Liver (tissue), 9 donors: ENCODE measurements around the gene KRT222. TPM values are rescaled to one million over a fixed set of nuclear protein-coding genes. Genes with fewer than 3 reads are reported as not detected.
A peak's percentile ranks its signal among the peaks of the same experiment; 100 is the strongest.

Experiments
- DNase-seq: peaks from one replicate; pipeline ENCODE4 v3.0.0-alpha.2; 2017; ENCODE audit warnings: low spot score
- H3K27ac ChIP-seq, 2 donors: one replicate each; pipeline ENCODE4 v1.7.0; 2013; ENCODE audit warnings: inconsistent platforms in 2 of 2, low read length in 2 of 2, control low read depth in 1 of 2, low read depth in 1 of 2, mild to moderate bottlenecking in 1 of 2
- H3K27me3 ChIP-seq, 4 donors: one replicate each; pipeline versions ENCODE4 v1.6.1 to v1.7.0; 2013; ENCODE audit warnings: low read length in 3 of 4, inconsistent platforms in 1 of 4, mild to moderate bottlenecking in 1 of 4, moderate library complexity in 1 of 4; ENCODE audit not compliant: control insufficient read depth in 4 of 4, insufficient read depth in 4 of 4
- H3K36me3 ChIP-seq, 4 donors: one replicate each; pipeline versions ENCODE4 v1.6.1 to v1.7.0; 2013; ENCODE audit warnings: low read length in 3 of 4, mild to moderate bottlenecking in 3 of 4, low read depth in 1 of 4, moderate library complexity in 1 of 4; ENCODE audit not compliant: control insufficient read depth in 4 of 4, insufficient read depth in 3 of 4
- H3K4me1 ChIP-seq, 4 donors: one replicate each; pipeline versions ENCODE4 v1.6.1 to v1.7.0; 2013; ENCODE audit warnings: low read length in 3 of 4, mild to moderate bottlenecking in 3 of 4, moderate library complexity in 1 of 4; ENCODE audit not compliant: control insufficient read depth in 4 of 4, insufficient read depth in 4 of 4
- H3K4me3 ChIP-seq, 3 donors: one replicate each; pipeline versions ENCODE4 v1.6.1 to v1.7.0; 2013; ENCODE audit warnings: low read length in 3 of 3, control low read depth in 1 of 3, low read depth in 1 of 3, mild to moderate bottlenecking in 1 of 3
- H3K9ac ChIP-seq, 2 donors: one replicate each; pipeline ENCODE4 v1.7.0; 2013; ENCODE audit warnings: low read length in 2 of 2, mild to moderate bottlenecking in 2 of 2, moderate library complexity in 2 of 2, control low read depth in 1 of 2, low read depth in 1 of 2
- H3K9me3 ChIP-seq, 4 donors: one replicate each; pipeline versions ENCODE4 v1.6.1 to v1.7.0; 2013; ENCODE audit warnings: low read length in 3 of 4; ENCODE audit not compliant: control insufficient read depth in 4 of 4
- FOXA2 ChIP-seq: IDR thresholded peaks from 2 replicates; pipeline ENCODE4 v1.6.1; 2016; ENCODE audit warnings: antibody characterized with exemption
- HNF4A ChIP-seq, 2 donors: conservative IDR thresholded peaks; 2 replicates each; pipeline ENCODE4 v1.6.1; 2016; ENCODE audit warnings: antibody characterized with exemption in 2 of 2, mild to moderate bottlenecking in 2 of 2
- HNF4G ChIP-seq: IDR thresholded peaks from 2 replicates; pipeline ENCODE4 v1.6.1; 2016; ENCODE audit warnings: antibody characterized with exemption
- JUND ChIP-seq, 2 donors: IDR thresholded peaks; 2 replicates each; pipeline ENCODE4 v1.6.1; 2016; ENCODE audit warnings: antibody characterized with exemption in 2 of 2
- RAD21 ChIP-seq, 2 donors: IDR thresholded peaks; 2 replicates each; pipeline ENCODE4 v1.6.1; 2016; ENCODE audit warnings: antibody characterized with exemption in 2 of 2, mild to moderate bottlenecking in 2 of 2
- SP1 ChIP-seq: IDR thresholded peaks from 2 replicates; pipeline ENCODE4 v1.6.1; 2018; ENCODE audit warnings: antibody characterized with exemption, mild to moderate bottlenecking
- TAF1 ChIP-seq: conservative IDR thresholded peaks from 2 replicates; pipeline ENCODE4 v1.6.1; 2016; ENCODE audit warnings: antibody characterized with exemption, mild to moderate bottlenecking
- YY1 ChIP-seq: IDR thresholded peaks from 2 replicates; pipeline ENCODE4 v1.6.1; 2016; ENCODE audit warnings: antibody characterized with exemption, mild to moderate bottlenecking
- WGBS: extraction: QIAGEN DNeasy Blood & Tissue Kit; methylation state at CpG from one replicate; pipeline ENCODE4 v1.1.7; 2013; 5-methylcytosine and 5-hydroxymethylcytosine counted together
- polyA plus RNA-seq, 2 donors: library from polyadenylated mRNA; stranded (reverse) in 1 of 2; unstranded in 1 of 2; fragments of 200-250 nt in 1 of 2; fragments of >200 nt in 1 of 2; fragmentation: Nextera tagmentation in 1 of 2; extraction: Ambion mirVana in 1 of 2; gene quantifications; one replicate each; pipeline versions ENCODE4 v1.2.1 to v1.2.3, GENCODE V29; 2013 to 2015
- total RNA-seq, 2 donors: library from RNA; depleted of rRNA; stranded (reverse); fragments of >200 nt; gene quantifications; one replicate each; pipeline ENCODE4 v1.2.3, GENCODE V29; 2014
- TF ChIP-seq, protein P1 (sequence below): IDR thresholded peaks from 2 replicates; pipeline ENCODE4 v1.6.1; 2016; ENCODE audit warnings: antibody characterized with exemption, mild to moderate bottlenecking
- TF ChIP-seq, protein P2 (sequence below): IDR thresholded peaks from 2 replicates; pipeline ENCODE4 v1.6.1; 2016; ENCODE audit warnings: antibody characterized with exemption
- TF ChIP-seq, protein P3 (sequence below): fragments of 150-350 bp; IDR thresholded peaks from 2 replicates; pipeline ENCODE4 v1.5.1; 2017; ENCODE audit warnings: improper control_type of control experiment, low read depth, low read length; ENCODE audit not compliant: missing input control
- TF ChIP-seq, protein P4 (sequence below): IDR thresholded peaks from 2 replicates; pipeline ENCODE4 v1.6.1; 2016; ENCODE audit warnings: antibody characterized with exemption
- donor health status: healthy.
- donor health status: healthy.
- donor health status: healthy.
- donor health status: healthy.
- donor health status: healthy.

KRT222 gene
- total and polyA plus RNA-seq, 4 donors, result 1.9 to 5.6 (median 2.9) TPM

DNA sequence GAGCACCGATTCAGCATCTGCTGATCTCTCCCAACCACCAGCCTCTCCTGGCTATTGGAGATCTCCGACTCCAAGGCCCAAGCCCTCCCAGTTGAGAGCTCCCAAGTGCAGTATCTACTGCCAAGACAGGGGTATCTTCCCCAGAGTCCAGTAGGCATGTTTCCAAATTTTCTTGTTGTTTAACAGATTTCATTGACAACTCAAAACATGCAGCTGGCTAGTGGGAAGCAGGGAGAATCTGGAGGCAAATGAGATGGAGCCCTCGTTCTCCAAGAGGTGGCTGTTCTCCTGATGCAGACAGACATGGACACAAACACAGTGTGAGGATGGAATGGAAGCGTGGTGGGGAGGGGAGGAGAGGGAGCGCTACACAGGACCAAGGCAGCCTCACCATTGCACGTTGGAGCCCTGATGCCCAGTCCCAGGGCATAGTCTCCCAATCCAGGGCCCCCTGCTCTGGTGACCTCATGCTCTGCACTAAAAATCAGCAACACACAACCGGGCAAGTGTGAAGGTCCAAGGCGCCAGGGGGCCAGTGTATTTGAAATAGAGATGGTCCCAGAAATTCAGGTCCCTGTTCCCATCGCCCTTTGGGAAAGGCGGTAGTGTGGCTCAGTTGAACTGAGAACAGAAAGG lies 49.0 kb downstream of the KRT222 start:
- DNase-seq, result no peak
- H3K9me3 ChIP-seq, result no peaks in the 10 kb centered on the region
- H3K4me3 ChIP-seq, result no peak overlapping the region
- 72% methylated on average over 10 of the region's 10 CpGs for WGBS
- H3K36me3 ChIP-seq, result no peaks in the 10 kb centered on the region
- TF ChIP-seq JUND (IDR thresholded peaks at IDR 0.05) (no peak), HNF4A (conservative IDR thresholded peaks at IDR 0.05) (peak in 1 of 2 donors; percentile 0)
- TF ChIP-seq, protein P1, sequence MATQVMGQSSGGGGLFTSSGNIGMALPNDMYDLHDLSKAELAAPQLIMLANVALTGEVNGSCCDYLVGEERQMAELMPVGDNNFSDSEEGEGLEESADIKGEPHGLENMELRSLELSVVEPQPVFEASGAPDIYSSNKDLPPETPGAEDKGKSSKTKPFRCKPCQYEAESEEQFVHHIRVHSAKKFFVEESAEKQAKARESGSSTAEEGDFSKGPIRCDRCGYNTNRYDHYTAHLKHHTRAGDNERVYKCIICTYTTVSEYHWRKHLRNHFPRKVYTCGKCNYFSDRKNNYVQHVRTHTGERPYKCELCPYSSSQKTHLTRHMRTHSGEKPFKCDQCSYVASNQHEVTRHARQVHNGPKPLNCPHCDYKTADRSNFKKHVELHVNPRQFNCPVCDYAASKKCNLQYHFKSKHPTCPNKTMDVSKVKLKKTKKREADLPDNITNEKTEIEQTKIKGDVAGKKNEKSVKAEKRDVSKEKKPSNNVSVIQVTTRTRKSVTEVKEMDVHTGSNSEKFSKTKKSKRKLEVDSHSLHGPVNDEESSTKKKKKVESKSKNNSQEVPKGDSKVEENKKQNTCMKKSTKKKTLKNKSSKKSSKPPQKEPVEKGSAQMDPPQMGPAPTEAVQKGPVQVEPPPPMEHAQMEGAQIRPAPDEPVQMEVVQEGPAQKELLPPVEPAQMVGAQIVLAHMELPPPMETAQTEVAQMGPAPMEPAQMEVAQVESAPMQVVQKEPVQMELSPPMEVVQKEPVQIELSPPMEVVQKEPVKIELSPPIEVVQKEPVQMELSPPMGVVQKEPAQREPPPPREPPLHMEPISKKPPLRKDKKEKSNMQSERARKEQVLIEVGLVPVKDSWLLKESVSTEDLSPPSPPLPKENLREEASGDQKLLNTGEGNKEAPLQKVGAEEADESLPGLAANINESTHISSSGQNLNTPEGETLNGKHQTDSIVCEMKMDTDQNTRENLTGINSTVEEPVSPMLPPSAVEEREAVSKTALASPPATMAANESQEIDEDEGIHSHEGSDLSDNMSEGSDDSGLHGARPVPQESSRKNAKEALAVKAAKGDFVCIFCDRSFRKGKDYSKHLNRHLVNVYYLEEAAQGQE, result no peak
- no peak overlapping the region for H3K9ac ChIP-seq
- H3K27ac ChIP-seq, result no peak overlapping the region
- peaks cover 0 to 17% (median 10%) of the 10 kb centered on the region in 4 donors for H3K4me1 ChIP-seq
- H3K27me3 ChIP-seq, result no peaks in the 10 kb centered on the region

DNA sequence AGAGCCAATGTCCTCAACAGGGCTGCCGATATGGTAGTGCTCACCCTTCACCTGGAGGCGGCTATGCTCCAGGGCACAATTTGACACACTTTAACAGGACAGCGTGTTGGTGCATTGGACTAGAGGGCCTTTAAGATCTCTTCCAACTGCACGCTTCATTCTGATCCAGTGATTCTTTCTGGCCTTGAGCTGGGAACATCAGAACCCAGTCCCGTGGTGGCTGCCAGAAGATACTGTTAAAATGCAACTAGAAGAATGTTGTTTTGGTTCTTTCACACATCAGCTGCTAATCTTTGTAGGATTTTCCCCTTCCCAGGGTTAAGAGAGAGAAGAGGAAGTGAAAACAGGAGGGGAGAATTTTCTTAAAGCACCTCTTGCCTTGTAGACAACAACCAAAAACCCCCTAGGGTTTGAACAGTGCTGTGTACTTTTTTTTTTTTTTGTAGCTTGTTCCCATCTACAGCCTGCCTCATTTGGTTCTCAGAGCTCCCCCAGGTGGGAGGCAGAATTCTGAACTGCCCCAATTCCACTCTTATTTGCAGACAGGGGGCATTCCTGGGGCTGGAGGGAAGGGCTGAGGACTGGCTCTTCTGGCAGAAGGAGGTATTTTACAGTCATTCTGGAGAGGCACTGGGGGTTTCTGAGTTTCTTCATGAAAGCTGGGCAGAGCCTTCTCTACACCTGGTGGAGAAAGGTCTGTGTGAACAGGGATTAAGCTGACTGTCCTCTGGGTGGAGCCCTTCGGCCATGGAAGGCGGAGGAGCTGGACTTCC lies 49.7 kb downstream of the KRT222 start:
- Histone ChIP-seq H3K9ac (no peak overlapping the region), H3K9me3 (no peaks in the 10 kb centered on the region), H3K27ac (no peak overlapping the region), H3K4me1 (peaks cover 0 to 17% (median 10%) of the 10 kb centered on the region in 4 donors), H3K4me3 (no peak overlapping the region), H3K27me3 (no peaks in the 10 kb centered on the region), H3K36me3 (no peaks in the 10 kb centered on the region)
- WGBS, result 56% methylated on average over 7 of the region's 7 CpGs
- DNase-seq, result peak; percentile 50
- TF ChIP-seq HNF4G (no peak), YY1 (no peak), FOXA2 (no peak), SP1 (no peak), RAD21 (IDR thresholded peaks at IDR 0.05) (peak; percentile 89 to 95), JUND (IDR thresholded peaks at IDR 0.05) (no peak), HNF4A (conservative IDR thresholded peaks at IDR 0.05) (peak in 1 of 2 donors; percentile 26), TAF1 (no peak)
- TF ChIP-seq, protein P2, sequence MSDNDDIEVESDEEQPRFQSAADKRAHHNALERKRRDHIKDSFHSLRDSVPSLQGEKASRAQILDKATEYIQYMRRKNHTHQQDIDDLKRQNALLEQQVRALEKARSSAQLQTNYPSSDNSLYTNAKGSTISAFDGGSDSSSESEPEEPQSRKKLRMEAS, result no peak
- TF ChIP-seq, protein P3, sequence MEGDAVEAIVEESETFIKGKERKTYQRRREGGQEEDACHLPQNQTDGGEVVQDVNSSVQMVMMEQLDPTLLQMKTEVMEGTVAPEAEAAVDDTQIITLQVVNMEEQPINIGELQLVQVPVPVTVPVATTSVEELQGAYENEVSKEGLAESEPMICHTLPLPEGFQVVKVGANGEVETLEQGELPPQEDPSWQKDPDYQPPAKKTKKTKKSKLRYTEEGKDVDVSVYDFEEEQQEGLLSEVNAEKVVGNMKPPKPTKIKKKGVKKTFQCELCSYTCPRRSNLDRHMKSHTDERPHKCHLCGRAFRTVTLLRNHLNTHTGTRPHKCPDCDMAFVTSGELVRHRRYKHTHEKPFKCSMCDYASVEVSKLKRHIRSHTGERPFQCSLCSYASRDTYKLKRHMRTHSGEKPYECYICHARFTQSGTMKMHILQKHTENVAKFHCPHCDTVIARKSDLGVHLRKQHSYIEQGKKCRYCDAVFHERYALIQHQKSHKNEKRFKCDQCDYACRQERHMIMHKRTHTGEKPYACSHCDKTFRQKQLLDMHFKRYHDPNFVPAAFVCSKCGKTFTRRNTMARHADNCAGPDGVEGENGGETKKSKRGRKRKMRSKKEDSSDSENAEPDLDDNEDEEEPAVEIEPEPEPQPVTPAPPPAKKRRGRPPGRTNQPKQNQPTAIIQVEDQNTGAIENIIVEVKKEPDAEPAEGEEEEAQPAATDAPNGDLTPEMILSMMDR, result peak; percentile 73
- TF ChIP-seq, protein P1, result no peak
- TF ChIP-seq, protein P4, sequence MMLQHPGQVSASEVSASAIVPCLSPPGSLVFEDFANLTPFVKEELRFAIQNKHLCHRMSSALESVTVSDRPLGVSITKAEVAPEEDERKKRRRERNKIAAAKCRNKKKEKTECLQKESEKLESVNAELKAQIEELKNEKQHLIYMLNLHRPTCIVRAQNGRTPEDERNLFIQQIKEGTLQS, result no peak
